ENCODE data around the gene HMG20B.
A peak's percentile ranks its signal among the peaks of the same experiment; 100 is the strongest.

The HMG20B gene

DNA sequence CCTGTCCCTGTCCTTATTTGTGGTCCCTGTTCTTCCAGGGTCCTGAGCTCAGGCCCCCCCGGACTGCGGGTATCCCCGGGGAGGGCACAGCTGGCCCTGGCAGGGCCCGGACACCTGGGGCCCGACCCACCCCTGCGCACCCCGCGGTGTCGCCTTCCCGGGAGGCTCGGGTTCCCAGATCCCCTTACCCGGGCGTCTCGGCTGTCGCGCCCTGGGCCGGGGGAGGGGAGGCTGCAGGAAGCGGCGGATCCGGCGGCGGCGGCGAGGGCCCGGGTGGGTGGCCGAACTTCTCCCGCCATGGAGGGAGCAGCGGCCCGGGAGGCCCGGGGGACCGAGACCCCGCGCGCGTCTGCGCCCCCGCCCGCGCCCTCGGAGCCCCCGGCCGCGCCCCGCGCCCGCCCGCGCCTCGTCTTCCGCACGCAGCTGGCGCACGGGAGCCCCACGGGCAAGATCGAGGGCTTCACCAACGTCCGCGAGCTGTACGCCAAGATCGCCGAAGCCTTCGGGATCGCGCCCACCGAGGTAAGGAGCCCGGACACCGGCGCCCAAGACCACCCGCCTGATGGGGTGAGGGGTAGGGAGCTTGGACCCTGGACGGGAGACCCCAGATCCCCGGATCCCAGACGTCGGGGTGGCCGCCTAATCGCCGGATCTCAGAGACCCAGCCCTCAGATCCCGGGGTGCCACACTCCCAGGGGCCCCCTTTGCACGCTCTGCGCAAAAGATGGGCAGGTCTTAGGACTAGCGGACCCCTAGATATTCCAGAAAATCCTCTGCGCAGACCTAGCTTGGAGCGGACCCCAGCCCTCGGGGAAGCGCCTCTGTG lies 12.8 kb downstream of the HMG20B start, which contains the start of gene GIPC3:
Gene GIPC3 (plus strand): TSS at position 178 of the 826 bp plus-strand sequence. CDS start 120 bp downstream, at position 298.
- peak; percentile 66 for DNase-seq

- peak; percentile 81 for DNase-seq
These were observed 13.4 kb downstream of the HMG20B start for GRCh38 chr19:3586127-3586626.

- no peak for DNase-seq
These were observed 14.1 kb downstream of the HMG20B start for GRCh38 chr19:3586707-3587346.

DNA sequence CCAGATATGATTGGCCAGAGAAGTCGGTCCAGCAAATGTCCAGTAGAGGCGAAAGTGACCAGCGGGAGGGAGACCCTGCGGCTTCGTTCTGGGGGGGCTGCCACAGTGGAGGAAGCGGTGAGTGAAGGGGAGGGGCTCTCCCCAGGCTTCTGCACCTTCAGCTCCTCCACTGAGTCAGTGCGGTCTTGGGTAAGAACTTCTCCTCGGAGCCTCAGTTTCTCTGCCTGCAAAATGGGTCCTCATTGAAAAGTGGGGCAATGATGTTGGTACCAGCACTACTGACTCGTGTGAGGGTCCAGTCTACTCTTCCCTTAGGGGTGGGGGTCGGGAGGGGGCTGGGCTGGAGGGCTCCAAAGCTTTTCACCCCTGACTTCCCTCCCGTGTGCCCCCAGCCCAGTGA lies 16.7 kb downstream of the HMG20B start:
- no peak for DNase-seq

DNA sequence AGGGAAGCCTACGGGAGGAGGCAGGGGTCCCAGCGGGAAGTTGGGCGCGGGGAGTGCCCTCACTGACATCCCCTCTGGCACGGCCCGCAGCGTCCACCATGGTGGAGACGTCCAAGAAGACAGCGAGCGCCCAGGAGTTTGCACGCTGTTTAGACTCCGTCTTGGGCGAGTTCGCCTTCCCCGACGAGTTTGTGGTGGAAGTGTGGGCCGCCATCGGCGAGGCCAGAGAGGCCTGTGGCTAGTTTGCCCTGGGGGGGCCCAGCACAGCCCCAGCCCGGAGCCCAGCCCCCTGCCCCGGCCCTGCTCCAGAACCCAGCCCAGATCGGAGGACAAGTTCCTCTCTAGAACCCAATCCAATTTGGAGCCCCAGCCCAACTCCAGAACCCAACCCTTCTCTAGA lies 17.2 kb downstream of the HMG20B start:
- DNase-seq, result no peak

DNA sequence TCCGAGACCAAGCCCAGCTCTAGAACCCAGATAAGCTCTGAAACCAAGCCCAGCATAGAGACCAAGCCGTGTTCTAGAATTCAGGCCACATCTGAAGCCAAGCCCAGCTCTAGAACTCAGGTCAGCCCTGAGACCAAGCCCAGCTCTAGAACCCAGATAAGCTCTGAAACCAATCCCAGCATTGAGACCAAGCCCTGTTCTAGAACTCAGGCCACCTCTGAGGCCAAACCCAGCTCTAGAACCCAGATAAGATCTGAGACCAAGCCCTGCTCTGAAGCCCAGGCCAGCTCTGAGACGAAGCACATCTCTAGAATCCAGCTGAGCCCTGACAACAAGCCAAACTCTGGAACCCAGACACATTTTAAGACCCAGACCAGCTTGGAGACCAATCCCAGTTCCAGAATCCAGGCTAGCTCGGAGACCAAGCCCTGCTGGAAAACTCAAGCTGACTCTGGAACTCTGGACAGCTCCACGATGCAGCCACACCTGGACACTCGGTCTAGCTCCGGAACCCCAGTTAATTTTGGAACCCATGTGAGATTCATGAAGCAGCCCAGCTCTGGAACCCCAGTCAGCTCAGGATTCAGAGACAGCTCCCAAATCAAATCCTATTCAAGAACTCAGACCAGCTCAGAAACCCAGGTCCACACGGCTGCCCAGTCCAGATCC lies 18.4 kb downstream of the HMG20B start:
- no peak for DNase-seq

DNA sequence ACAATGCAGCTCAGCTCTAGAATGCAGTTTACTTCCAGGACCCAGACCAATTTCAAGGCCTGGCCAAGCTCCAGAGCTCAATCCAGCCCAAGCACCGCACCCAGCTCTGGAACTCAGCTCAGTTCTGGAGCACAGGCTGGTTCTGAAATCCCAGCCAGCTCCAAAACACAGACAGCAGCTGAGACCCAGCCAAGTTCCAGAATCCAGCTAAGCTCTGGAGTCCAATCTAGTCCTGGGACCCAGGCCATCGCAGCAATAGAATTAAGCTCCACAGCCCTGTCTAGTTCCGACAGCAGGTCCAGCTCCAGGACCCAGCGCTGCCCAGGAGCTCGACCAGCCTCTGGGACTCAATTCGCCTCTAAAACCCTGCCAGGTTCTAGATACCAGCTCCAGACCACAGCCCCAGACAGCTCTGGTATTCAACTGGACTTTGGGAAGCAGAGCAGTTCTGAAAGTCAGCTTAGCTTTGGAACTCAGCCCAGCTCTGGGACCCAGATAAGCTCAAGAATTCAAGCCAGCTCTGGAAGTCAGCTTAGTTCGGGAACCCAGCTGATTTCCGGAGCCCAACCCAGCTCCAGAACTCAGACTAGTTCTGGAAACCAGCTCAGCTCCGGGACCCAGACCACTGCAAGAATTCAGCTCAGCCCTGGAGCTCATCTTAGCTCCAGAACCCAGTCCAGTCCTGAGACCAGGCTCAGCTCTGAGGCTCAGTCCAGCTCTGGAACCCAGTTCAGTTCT lies 19.3 kb downstream of the HMG20B start:
- DNase-seq, result no peak

- DNase-seq, result no peak
These were observed 20.4 kb downstream of the HMG20B start for GRCh38 chr19:3593156-3593555.

DNA sequence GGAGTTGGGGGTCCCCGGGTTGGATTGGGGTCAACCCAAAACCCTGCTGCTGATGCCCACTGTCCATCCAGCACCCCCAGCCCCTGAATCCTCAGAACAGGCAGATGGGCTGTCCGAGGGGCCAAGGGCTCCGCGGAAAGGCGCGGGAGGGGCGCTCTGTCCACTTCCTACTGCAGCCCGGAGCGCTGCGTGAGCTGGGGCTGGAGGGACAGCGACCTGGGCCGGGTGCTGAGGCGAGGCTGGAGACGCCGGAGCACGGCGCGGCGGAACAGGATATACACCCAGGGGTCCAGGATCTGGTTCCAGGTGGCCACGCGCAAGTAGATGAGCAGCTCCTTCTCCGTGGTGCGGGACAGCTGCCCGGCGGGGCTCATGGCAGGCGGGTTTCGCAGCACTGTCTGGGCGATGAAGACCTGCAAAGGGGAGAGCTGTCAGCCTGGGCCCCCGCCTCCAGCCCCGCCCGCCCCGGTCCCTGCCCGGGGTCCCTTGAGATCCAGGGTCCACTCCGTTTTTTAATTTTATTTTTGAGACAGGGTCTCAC lies 22.8 kb downstream of the HMG20B start:
- DNase-seq, result no peak

DNA sequence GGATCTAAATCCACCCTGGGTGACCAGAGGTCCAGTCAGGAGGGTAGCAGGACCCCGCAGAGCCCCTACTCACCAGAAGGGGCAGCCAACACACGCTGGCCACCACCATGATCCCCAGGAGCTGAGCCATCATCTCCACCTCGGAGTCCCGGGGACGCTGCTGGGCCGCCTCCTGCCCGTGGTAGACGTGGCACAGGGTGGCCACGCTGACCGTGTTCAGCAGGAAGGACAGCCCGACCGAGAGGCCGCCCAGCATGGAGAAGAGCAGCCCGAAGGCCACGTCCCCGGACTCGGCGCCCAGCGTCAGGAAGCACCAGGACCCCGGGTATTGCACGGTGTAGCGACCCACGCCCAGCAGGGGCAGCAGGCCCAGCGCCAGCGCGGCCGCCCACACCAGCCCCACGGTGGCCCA lies 27.0 kb downstream of the HMG20B start:
- DNase-seq, result no peak

DNA sequence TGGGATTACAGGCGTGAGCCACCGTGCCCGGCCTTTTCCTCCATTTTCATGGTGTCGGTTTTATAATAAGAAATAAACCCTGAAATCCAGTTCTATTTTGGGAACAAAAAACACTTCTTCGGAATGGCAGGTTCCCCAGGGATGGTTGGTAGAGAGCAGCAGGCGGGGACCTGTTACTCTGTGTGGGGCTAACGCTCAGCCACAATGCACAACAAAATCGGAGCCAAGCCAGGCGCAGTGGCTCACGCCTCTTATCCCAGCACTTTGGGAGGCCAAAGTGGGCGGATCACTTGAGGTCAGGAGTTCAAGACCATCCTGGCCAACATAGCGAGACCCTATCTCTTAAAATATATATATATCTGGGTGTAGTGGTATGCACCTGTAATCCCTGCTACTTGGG lies 28.3 kb downstream of the HMG20B start:
- no peak for DNase-seq

GRCh38 chr19:3603121-3603811 lies 30.5 kb downstream of the HMG20B start:
- DNase-seq, result no peak

DNA sequence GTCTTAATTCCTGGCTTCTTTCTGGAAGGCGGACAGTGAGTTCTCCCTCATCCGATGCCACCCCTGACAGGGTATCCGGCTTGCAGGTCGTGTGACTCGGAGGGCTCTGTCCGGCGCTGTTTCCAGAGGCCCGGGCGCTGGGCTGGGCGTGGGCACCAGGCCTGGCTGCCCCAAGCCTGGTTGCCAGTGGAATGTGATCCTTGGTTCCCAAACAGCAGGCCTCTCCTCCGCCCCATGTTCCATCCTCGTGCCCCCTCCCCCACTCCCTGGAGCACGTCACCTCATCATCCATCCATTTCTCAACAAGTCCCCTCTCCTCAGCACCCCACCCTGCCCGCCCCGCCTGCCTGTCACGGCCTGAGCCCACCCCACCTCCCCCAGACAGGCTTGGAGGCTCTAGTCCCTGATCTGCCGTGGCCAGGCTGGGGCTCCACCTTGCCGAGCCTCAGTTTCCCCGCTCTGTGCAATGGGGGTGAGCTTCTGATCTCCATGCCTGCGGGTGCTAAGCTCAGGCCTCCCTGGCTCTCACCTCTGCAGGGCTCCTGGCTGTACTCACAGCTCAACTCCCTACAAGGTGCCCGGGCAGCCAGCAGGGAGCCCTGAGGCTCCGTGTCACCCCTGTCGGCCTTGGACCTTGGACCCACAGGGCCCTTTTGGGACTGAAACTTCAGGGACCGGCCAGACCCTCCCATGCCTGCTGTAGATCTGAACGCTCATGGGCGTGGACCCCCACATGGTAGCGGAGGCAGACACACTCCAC lies 31.7 kb downstream of the HMG20B start:
- peak; percentile 79 for DNase-seq

DNA sequence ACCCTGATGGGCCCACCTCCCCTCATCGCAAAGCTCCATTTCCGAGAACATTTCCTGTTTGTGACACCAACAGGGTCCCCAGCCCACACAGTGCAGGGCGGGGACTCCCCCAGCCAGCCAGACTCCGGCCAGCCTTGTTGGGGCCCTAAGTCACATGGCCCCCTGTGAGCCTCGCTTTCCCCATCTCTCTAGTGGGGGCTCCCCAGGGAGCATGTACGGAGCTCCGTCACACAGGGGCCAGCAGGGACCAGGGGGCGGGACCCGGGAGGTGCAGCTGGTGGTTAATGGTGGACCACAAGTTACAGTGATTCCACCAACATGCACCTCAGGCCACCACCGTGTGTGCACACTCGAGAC lies 32.2 kb downstream of the HMG20B start:
- no peak for DNase-seq

- no peak for DNase-seq
These were observed 32.6 kb downstream of the HMG20B start for GRCh38 chr19:3605361-3605760.

- no peak for DNase-seq
These were observed 33.0 kb downstream of the HMG20B start for GRCh38 chr19:3605770-3606169.

DNA sequence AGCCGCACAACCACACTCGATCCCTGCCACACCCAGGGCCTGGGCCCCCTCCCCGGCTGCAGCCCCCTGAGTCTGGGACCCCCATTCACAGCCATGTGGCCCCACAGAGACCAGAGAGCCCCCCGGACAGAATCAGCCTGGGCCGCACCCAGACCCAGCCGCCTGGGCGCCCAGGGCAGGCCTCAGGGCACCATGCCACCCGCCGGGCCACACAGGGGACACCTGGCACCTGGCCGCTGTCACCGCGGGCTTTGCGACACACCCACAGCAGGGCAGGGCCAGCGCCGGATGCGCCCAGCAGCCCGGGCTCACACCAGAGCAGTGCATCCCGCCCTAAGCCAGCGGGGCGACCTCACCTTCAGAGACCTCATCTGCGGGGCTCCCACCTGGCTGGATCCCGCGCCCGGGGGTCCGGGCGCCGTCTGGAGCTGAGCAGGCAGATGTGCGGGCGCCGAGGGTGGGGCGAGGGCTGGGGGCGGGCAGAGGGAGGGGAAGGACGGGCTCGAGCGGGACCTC lies 33.5 kb downstream of the HMG20B start:
- peak; percentile 73 for DNase-seq

- peak; percentile 88 for DNase-seq
These were observed 34.0 kb downstream of the HMG20B start, which contains the start of gene TBXA2R for GRCh38 chr19:3606690-3607289. Gene TBXA2R (minus strand): TSS chr19:3606875. CDS start chr19:3600634, 6,241 bp downstream.

DNA sequence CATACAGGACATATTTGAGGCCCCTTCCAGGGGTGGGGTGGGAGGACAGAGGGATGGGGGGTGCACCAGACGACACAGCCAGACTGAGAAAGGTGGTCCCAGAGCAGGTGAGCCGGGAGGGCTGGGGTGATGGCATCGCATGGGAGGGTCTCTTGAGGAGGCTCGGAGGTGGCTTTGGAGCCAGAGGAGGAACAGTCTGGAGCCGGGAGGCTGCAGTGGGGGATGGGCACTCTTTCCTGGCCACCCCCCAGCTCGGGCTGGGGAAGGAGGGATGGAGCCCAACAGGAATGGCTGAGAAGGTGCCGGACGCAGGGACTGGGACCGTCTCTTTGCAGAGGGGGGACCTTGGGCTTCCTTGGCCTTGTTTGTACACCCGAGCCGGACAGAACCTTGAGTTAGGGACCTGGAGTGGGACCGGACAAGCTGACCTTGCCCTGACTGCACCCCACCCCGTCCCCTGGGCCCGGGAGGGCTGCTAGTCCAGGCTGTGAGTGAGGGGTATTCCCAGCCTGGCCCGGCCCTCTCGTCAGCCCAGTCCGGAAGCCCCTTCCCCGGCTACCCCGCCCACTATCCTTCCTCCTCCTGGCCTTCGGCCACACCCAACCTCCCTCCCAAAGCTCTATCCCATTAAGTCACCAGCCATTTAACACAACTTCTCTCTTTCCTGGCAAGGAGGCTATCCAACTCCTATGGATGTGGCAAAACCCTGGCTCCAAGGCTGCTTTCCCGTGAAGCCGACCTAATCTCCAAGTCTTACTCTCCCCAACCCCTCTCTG lies 34.7 kb downstream of the HMG20B start:
- no peak for DNase-seq

Measured in activated CD8-positive, alpha-beta memory T cell treated with anti-CD3 and anti-CD28 coated beads for 24 hours (primary cell).